IMR-90 (cell line): Measurements from ENCODE around the gene SEMA5A. TPM values are rescaled to one million over a fixed set of nuclear protein-coding genes. Genes with fewer than 3 reads are reported as not detected.

Experiments used
- ATAC-seq: fragments of 200-7000 bp; cut with Tn5 transposase; 2 replicates; pipeline ENCODE4 v1.9.1; 2020; ENCODE audit warnings: low read depth, mild to moderate bottlenecking, moderate library complexity
- BruUV-seq: library from RNA; stranded (reverse); fragments of 400-500 nt; replicated peaks from 2 replicates; lab custom pipeline; 2021; lab: Mats Ljungman, UMichigan
- CTCF ChIA-PET: fragments of 300-600 bp; formaldehyde crosslinking; extraction: SDS; loops from one replicate; lab custom pipeline; 2021; ENCODE audit warnings: antibody characterized with exemption; lab: Yijun Ruan, JAX
- POLR2A ChIA-PET: fragments of 300-600 bp; sonication (Branson Sonifier 250); formaldehyde crosslinking; loops from one replicate; lab custom pipeline; 2022; ENCODE audit warnings: antibody characterized with exemption; ENCODE audit not compliant: unreplicated experiment; lab: Charles Lee
- DNase-seq: peaks from one replicate; pipeline ENCODE4 v3.0.0; 2013
- H2AFZ ChIP-seq: replicated peaks from 2 replicates; pipeline ENCODE3; 2013; ENCODE audit warnings: low read length, mild to moderate bottlenecking; ENCODE audit not compliant: poor library complexity
- H2AK5ac ChIP-seq: 2 replicates; pipeline ENCODE4 v1.6.1; 2013; ENCODE audit warnings: low read depth, low read length, inconsistent platforms
- H2AK9ac ChIP-seq: replicated peaks from 2 replicates; pipeline ENCODE3; 2013; ENCODE audit warnings: mild to moderate bottlenecking, low read depth, low read length, moderate library complexity; ENCODE audit not compliant: poor library complexity
- H2BK120ac ChIP-seq: 2 replicates; pipeline ENCODE4 v1.6.1; 2013; ENCODE audit warnings: low read depth, low read length, inconsistent platforms
- H2BK15ac ChIP-seq: 3 replicates; pipeline ENCODE4 v1.6.1; 2013; ENCODE audit warnings: low read depth, low read length, inconsistent platforms
- H2BK20ac ChIP-seq: 2 replicates; pipeline ENCODE4 v1.6.1; 2013; ENCODE audit warnings: low read depth, mild to moderate bottlenecking, inconsistent platforms, low read length, moderate library complexity
- H2BK5ac ChIP-seq: 2 replicates; pipeline ENCODE4 v1.6.1; 2013; ENCODE audit warnings: mild to moderate bottlenecking, low read depth, low read length, inconsistent platforms; ENCODE audit not compliant: poor library complexity, severe bottlenecking
- H3K14ac ChIP-seq: replicated peaks from 2 replicates; pipeline ENCODE4 v1.6.1; 2013; ENCODE audit warnings: low read depth, low read length, inconsistent platforms
- H3K18ac ChIP-seq: 2 replicates; pipeline ENCODE4 v1.6.1; 2013; ENCODE audit warnings: low read depth, low read length, control low read depth
- H3K23ac ChIP-seq: 2 replicates; pipeline ENCODE4 v1.6.1; 2013; ENCODE audit warnings: low read depth, low read length, inconsistent platforms
- H3K27ac ChIP-seq: 2 replicates; pipeline ENCODE4 v1.5.1; 2013; ENCODE audit warnings: mild to moderate bottlenecking, control low read depth, low read length; ENCODE audit not compliant: insufficient read depth
- H3K27me3 ChIP-seq: 2 replicates; pipeline ENCODE4 v1.6.1; 2013; ENCODE audit warnings: low read length; ENCODE audit not compliant: control insufficient read depth, insufficient read depth
- H3K36me3 ChIP-seq: 2 replicates; pipeline ENCODE4 v1.6.1; 2013; ENCODE audit warnings: low read length, mixed read lengths; ENCODE audit not compliant: control insufficient read depth, insufficient read depth
- H3K4ac ChIP-seq: 2 replicates; pipeline ENCODE4 v1.6.1; 2013; ENCODE audit warnings: low read depth, low read length, inconsistent platforms
- H3K4me1 ChIP-seq: 2 replicates; pipeline ENCODE4 v1.6.1; 2013; ENCODE audit warnings: low read length, mixed read lengths; ENCODE audit not compliant: control insufficient read depth, insufficient read depth
- H3K4me2 ChIP-seq: 2 replicates; pipeline ENCODE4 v1.6.1; 2013; ENCODE audit warnings: low read depth, mild to moderate bottlenecking, control low read depth, low read length, moderate library complexity
- H3K4me3 ChIP-seq: 2 replicates; pipeline ENCODE4 v1.5.1; 2013; ENCODE audit warnings: low read depth, mild to moderate bottlenecking, control low read depth, low read length, moderate library complexity; ENCODE audit not compliant: insufficient read depth
- H3K56ac ChIP-seq: 2 replicates; pipeline ENCODE4 v1.6.1; 2013; ENCODE audit warnings: low read length, inconsistent platforms; ENCODE audit not compliant: insufficient read depth; ENCODE audit errors: extremely low read depth
- H3K79me1 ChIP-seq, 2 experiments: 2 replicates each; pipeline ENCODE4 v1.6.1; 2013; ENCODE audit warnings: low read length in 2 of 2, inconsistent platforms in 1 of 2, low read depth in 1 of 2
- H3K9ac ChIP-seq: 2 replicates; pipeline ENCODE4 v1.6.1; 2013; ENCODE audit warnings: low read depth, low read length, control low read depth
- H3K9me1 ChIP-seq: 2 replicates; pipeline ENCODE4 v1.6.1; 2013; ENCODE audit warnings: low read length, inconsistent platforms; ENCODE audit not compliant: insufficient read depth
- H3K9me3 ChIP-seq: 2 replicates; pipeline ENCODE4 v1.6.1; 2013; ENCODE audit warnings: low read length; ENCODE audit not compliant: control insufficient read depth, insufficient read depth
- H4K20me1 ChIP-seq: 2 replicates; pipeline ENCODE4 v1.6.1; 2013; ENCODE audit warnings: low read length, inconsistent platforms; ENCODE audit not compliant: insufficient read depth
- H4K5ac ChIP-seq: 2 replicates; pipeline ENCODE4 v1.6.1; 2013; ENCODE audit warnings: mild to moderate bottlenecking, low read depth, low read length, control low read depth
- H4K8ac ChIP-seq, 2 experiments: 2 replicates each; pipeline ENCODE4 v1.6.1; 2013; ENCODE audit warnings: low read depth in 2 of 2, low read length in 2 of 2, control low read depth in 1 of 2, inconsistent platforms in 1 of 2
- H4K91ac ChIP-seq: 2 replicates; pipeline ENCODE4 v1.6.1; 2013; ENCODE audit warnings: low read depth, low read length, inconsistent platforms; ENCODE audit not compliant: insufficient read depth
- CEBPB ChIP-seq: IDR thresholded peaks from 2 replicates; pipeline ENCODE4 v1.6.1; 2012; ENCODE audit warnings: low read depth, low read length, improper control_type of control experiment
- FOS ChIP-seq: fragments of 150-350 bp; IDR thresholded peaks from 2 replicates; pipeline ENCODE4 v1.6.1; 2016; ENCODE audit warnings: low read depth, low read length
- MAZ ChIP-seq: IDR thresholded peaks from 2 replicates; pipeline ENCODE4 v1.6.1; 2012; ENCODE audit warnings: low read depth, mild to moderate bottlenecking, low read length, improper control_type of control experiment, moderate library complexity, borderline replicate concordance
- NFE2L2 ChIP-seq: fragments of 150-350 bp; IDR thresholded peaks from 2 replicates; pipeline ENCODE4 v1.6.1; 2016; ENCODE audit warnings: low read depth, mild to moderate bottlenecking, low read length
- POLR2A ChIP-seq: IDR thresholded peaks from 2 replicates; pipeline ENCODE4 v1.6.1; 2012; ENCODE audit warnings: mild to moderate bottlenecking, low read depth, low read length
- RCOR1 ChIP-seq: IDR thresholded peaks from 2 replicates; pipeline ENCODE4 v1.6.1; 2012; ENCODE audit warnings: mild to moderate bottlenecking, low read length, improper control_type of control experiment; ENCODE audit not compliant: insufficient replicate concordance
- WGBS, 2 experiments: methylation state at CpG; one replicate each; pipeline versions ENCODE4 v1.1.5 to v1.1.7; 2013; ENCODE audit warnings: missing lambda C conversion rate in 2 of 2; ENCODE audit not compliant: insufficient read length in 1 of 2; ENCODE audit errors: extremely low coverage in 2 of 2; 5-methylcytosine and 5-hydroxymethylcytosine counted together
- dilution Hi-C: fragments of 300-500 bp; cut with HindIII; formaldehyde crosslinking; loops from one replicate; pipeline ENCODE4 v1.14.3; 2018; ENCODE audit warnings: low sequenced_read_pairs; ENCODE audit not compliant: unreplicated experiment
- in situ Hi-C: fragments of 300-500 bp; cut with MboI; formaldehyde crosslinking; loops from 3 replicates; pipeline ENCODE4 v1.14.3; 2019; ENCODE audit warnings: low sequenced_read_pairs, inconsistent platforms, mixed read lengths
- intact Hi-C: fragments of 100-400 bp; cut with micrococcal nuclease; formaldehyde crosslinking; loops from 2 replicates; pipeline ENCODE4 v1.10.0; 2022
- polyA plus RNA-seq, 3 experiments: library from polyadenylated mRNA; depleted of rRNA; stranded (reverse); fragments of >200 nt; gene quantifications; 2 replicates each; pipeline ENCODE4 v1.2.3, GENCODE V29; 2012; ENCODE audit warnings: low replicate concordance in 1 of 3
- total RNA-seq: library from RNA; depleted of rRNA; stranded (reverse); fragments of >200 nt; gene quantifications from 2 replicates; pipeline ENCODE4 v1.2.3, GENCODE V29; 2012
- TF ChIP-seq, protein P1 (sequence below): conservative IDR thresholded peaks from 2 replicates; pipeline ENCODE4 v1.5.1; 2012; ENCODE audit warnings: mild to moderate bottlenecking, low read depth, low read length, improper control_type of control experiment

The SEMA5A gene
- total and polyA plus RNA-seq, 2 of the 4 experiments (the other 2 are of a cell fraction), result 8.2 to 9.9 TPM

GRCh38 chr5:8997542-8998070, 548.3 kb downstream of the SEMA5A start:
- no peak for DNase-seq
- Histone ChIP-seq H3K27ac (no peak overlapping the region), H3K4me3 (no peak overlapping the region), H2BK15ac (no peak overlapping the region), H3K14ac (no peak overlapping the region), H3K9me3 (no peaks in the 10 kb centered on the region), H2AK5ac (no peak overlapping the region), H3K56ac (no peak overlapping the region), H3K4me1 (no peaks in the 10 kb centered on the region), H2BK20ac (no peak overlapping the region; the same call in 1 of the 2 replicates), H3K36me3 (no peaks in the 10 kb centered on the region), H3K9ac (no peak overlapping the region), H3K4ac (no peak overlapping the region), H4K20me1 (no peaks in the 10 kb centered on the region), H2AFZ (no peak overlapping the region), H3K18ac (peak overlapping the region; percentile 52; the same call in 1 of the 2 replicates), H3K9me1 (no peaks in the 10 kb centered on the region), H3K23ac (no peak overlapping the region), H3K27me3 (no peaks in the 10 kb centered on the region), H3K79me1 (no peaks in the 10 kb centered on the region), H2BK5ac (no peak overlapping the region), H2AK9ac (no peak overlapping the region), H3K4me2 (no peak overlapping the region), H4K8ac (no peak overlapping the region), H4K5ac (no peak overlapping the region), H4K91ac (no peak overlapping the region), H2BK120ac (0 out of 2 replicates have a peak overlapping the region, but pooled peaks have one; percentile 16)
- ATAC-seq, result no peak
- ChIA-PET POLR2A (no interaction called here), CTCF (no interaction called here)
- BruUV-seq, result no TSS peak
- intact Hi-C loops (no loop called here), in situ Hi-C loops (no loop called here), dilution Hi-C loops (no loop called here)
- TF ChIP-seq NFE2L2 (no peak), POLR2A (no peak), MAZ (no peak), RCOR1 (no peak), CEBPB (no peak), FOS (no peak)
- TF ChIP-seq, protein P1, sequence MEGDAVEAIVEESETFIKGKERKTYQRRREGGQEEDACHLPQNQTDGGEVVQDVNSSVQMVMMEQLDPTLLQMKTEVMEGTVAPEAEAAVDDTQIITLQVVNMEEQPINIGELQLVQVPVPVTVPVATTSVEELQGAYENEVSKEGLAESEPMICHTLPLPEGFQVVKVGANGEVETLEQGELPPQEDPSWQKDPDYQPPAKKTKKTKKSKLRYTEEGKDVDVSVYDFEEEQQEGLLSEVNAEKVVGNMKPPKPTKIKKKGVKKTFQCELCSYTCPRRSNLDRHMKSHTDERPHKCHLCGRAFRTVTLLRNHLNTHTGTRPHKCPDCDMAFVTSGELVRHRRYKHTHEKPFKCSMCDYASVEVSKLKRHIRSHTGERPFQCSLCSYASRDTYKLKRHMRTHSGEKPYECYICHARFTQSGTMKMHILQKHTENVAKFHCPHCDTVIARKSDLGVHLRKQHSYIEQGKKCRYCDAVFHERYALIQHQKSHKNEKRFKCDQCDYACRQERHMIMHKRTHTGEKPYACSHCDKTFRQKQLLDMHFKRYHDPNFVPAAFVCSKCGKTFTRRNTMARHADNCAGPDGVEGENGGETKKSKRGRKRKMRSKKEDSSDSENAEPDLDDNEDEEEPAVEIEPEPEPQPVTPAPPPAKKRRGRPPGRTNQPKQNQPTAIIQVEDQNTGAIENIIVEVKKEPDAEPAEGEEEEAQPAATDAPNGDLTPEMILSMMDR, result no peak
- no CpG with 5 or more reads among the region's 1 CpG for WGBS, 2 experiments
